Measurements from ENCODE around the gene TCF12. TPM values are rescaled to one million over a fixed set of nuclear protein-coding genes. Genes with fewer than 3 reads are reported as not detected.

Gene TCF12
- total RNA-seq, 1 experiment from 2014 or later = 76.7 TPM

GRCh38 chr15:56944485-56944884 is 26.0 kb downstream of the TCF12 start:
- Histone ChIP-seq H3K14ac (ENCODE audit: insufficient read depth, low read length) (no peak overlapping the region), H3K9me3 (ENCODE audit: control insufficient read depth, low read depth, low read length) (no peaks in the 10 kb centered on the region), H3K56ac (ENCODE audit: insufficient read length, low read depth, low read length) (no peak overlapping the region), H2AFZ (ENCODE audit: low read length) (no peak overlapping the region), H4K8ac (replicated peaks; ENCODE audit: insufficient read length, low read depth, low read length) (no peak overlapping the region), H3K23ac (ENCODE audit: insufficient read length, low read depth, low read length) (no peak overlapping the region), H2AK5ac (ENCODE audit: insufficient read length, low read length) (no peak overlapping the region), H2BK5ac (ENCODE audit: insufficient read length, low read length) (no peak overlapping the region), H2BK20ac (ENCODE audit: low read depth, low read length, poor library complexity, severe bottlenecking) (no peak overlapping the region), H3T11ph (ENCODE audit: low read length) (no peak overlapping the region), H3K18ac (ENCODE audit: insufficient read length, low read depth, low read length) (no peak overlapping the region), H4K91ac (ENCODE audit: insufficient read length, low read depth, low read length) (no peak overlapping the region), H4K5ac (ENCODE audit: insufficient read length, low read depth, low read length) (no peak overlapping the region), H3K23me2 (ENCODE audit: insufficient read length, low read depth, low read length, poor library complexity, severe bottlenecking) (no peaks in the 10 kb centered on the region), H3K79me2 (ENCODE audit: insufficient read depth, low read length) (peaks cover 12% of the 10 kb centered on the region; the same call in 1 of the 2 replicates), H2BK15ac (ENCODE audit: low read depth, low read length) (no peak overlapping the region), H3K9ac (ENCODE audit: extremely low read depth, insufficient read length, low read length) (no peak overlapping the region), H3K27ac (ENCODE audit: insufficient read length, low read depth, low read length) (no peak overlapping the region), H3K4ac (ENCODE audit: low read depth, low read length) (no peak overlapping the region), H3K27me3 (ENCODE audit: insufficient read depth, low read length) (no peaks in the 10 kb centered on the region), H4K20me1 (ENCODE audit: control insufficient read depth, insufficient read depth, insufficient read length) (no peaks in the 10 kb centered on the region), H2BK12ac (ENCODE audit: insufficient read length, low read depth, low read length) (no peak overlapping the region), H3K4me1 (ENCODE audit: insufficient read depth, low read length) (no peaks in the 10 kb centered on the region; the same call in 1 of the 2 replicates), H2BK120ac (ENCODE audit: low read depth, low read length, poor library complexity, severe bottlenecking) (no peak overlapping the region), H3K4me2 (ENCODE audit: insufficient read depth, insufficient read length, low read length) (no peak overlapping the region), H3K79me1 (ENCODE audit: insufficient read depth, low read depth, low read length, poor library complexity, severe bottlenecking) (peaks cover 3% of the 10 kb centered on the region)
- no peak for DNase-seq
- peaks cover 6 to 18% of the 10 kb centered on the region in 2 experiments; a peak in 3 of 4 replicates for H3K4me1 Mint-ChIP-seq
- peaks cover 9 to 20% (median 12%) of the 10 kb centered on the region in 3 experiments for H3K36me3 Mint-ChIP-seq (ENCODE audit: insufficient read depth in 1 of 3, low read depth in 3 of 3)
- TF ChIP-seq CTCF (conservative IDR thresholded peaks at IDR 0.05) = no peak
- H3K4me3 Mint-ChIP-seq = no peak overlapping the region
- peaks cover 2 to 4% of the 10 kb centered on the region in 2 experiments; a peak in 2 of 5 replicates for H3K9me3 Mint-ChIP-seq
- no peak overlapping the region for H3K27ac Mint-ChIP-seq
- WGBS (ENCODE audit: extremely low coverage, insufficient read length, low lambda C conversion rate) = no CpG with 5 or more reads among the region's 1 CpG
- H3K27me3 Mint-ChIP-seq (ENCODE audit: low read depth) = no peaks in the 10 kb centered on the region

Measured in H9 (cell line).